Stimulated activated CD8-positive, alpha-beta memory T cell treated with anti-CD3 and anti-CD28 coated beads, Interleukin-4, amount 100 ng/mL, for 48 hours (primary cell): ENCODE results near the gene JAK3.
"Not testable (repeated sequence)": the region's sequence is repeated elsewhere in the genome, so short reads cannot be mapped to it uniquely, and the experiment has no call there.

Experiments
- DNase-seq: peaks from one replicate; pipeline ENCODE4 v3.0.0-alpha.2; 2020

The JAK3 gene

GRCh38 chr19:17847538-17848366 lies at the start of gene JAK3:
Gene JAK3 (minus strand): TSS chr19:17847982. CDS start chr19:17844417, 3,565 bp downstream.
- peak; percentile 95 for DNase-seq

- no peak for DNase-seq
These were observed 46.0 kb upstream of the JAK3 start for GRCh38 chr19:17893766-17894165.

- DNase-seq, result peak; percentile 36
These were observed 41.9 kb upstream of the JAK3 start for GRCh38 chr19:17889609-17890214.

- DNase-seq, result no peak
These were observed 40.5 kb upstream of the JAK3 start for GRCh38 chr19:17888260-17888659.

- not testable (repeated sequence) for DNase-seq
These were observed 39.4 kb upstream of the JAK3 start for GRCh38 chr19:17887221-17887620.

- DNase-seq, result no peak
These were observed 38.7 kb upstream of the JAK3 start for GRCh38 chr19:17886515-17886914.

GRCh38 chr19:17883627-17884410 lies 36.0 kb upstream of the JAK3 start:
- DNase-seq, result no peak

GRCh38 chr19:17881701-17882100 lies 33.9 kb upstream of the JAK3 start:
- DNase-seq, result no peak

GRCh38 chr19:17879466-17879865 lies 31.7 kb upstream of the JAK3 start:
- DNase-seq, result no peak

GRCh38 chr19:17877696-17878095 lies 29.9 kb upstream of the JAK3 start:
- no peak for DNase-seq

GRCh38 chr19:17874758-17875135 lies 27.0 kb upstream of the JAK3 start:
- DNase-seq, result no peak

GRCh38 chr19:17873786-17874757 lies 26.3 kb upstream of the JAK3 start:
- DNase-seq, result peak; percentile 82

GRCh38 chr19:17872251-17873001 lies 24.6 kb upstream of the JAK3 start:
- peak; percentile 75 for DNase-seq

GRCh38 chr19:17871878-17872250 lies 24.1 kb upstream of the JAK3 start, which contains the start of gene SLC5A5:
Gene SLC5A5 (plus strand): TSS chr19:17871945. CDS start chr19:17872320, 375 bp downstream.
- peak; percentile 47 for DNase-seq

GRCh38 chr19:17871032-17871877 lies 23.5 kb upstream of the JAK3 start:
- no peak for DNase-seq

- no peak for DNase-seq
These were observed 21.4 kb upstream of the JAK3 start for GRCh38 chr19:17869114-17869608.

GRCh38 chr19:17868669-17869068 lies 20.9 kb upstream of the JAK3 start:
- DNase-seq, result no peak

GRCh38 chr19:17866964-17867486 lies 19.2 kb upstream of the JAK3 start:
- no peak for DNase-seq

GRCh38 chr19:17866312-17866963 lies 18.7 kb upstream of the JAK3 start:
- DNase-seq, result no peak
